SK-N-SH (cell line): ENCODE results near the gene PPM1F. TPM values are rescaled to one million over a fixed set of nuclear protein-coding genes. Genes with fewer than 3 reads are reported as not detected.
"Not testable (repeated sequence)": the region's sequence is repeated elsewhere in the genome, so short reads cannot be mapped to it uniquely, and the experiment has no call there.

Source experiments
- CTCF ChIA-PET: fragments of 300-600, 350-600 bp; formaldehyde crosslinking; extraction: SDS; loops from one replicate; lab custom pipeline; 2021; lab: Yijun Ruan, JAX
- POLR2A ChIA-PET: fragments of 350-600 bp; sonication (Branson Sonifier 250); formaldehyde crosslinking; extraction: SDS; loops from one replicate; lab custom pipeline; 2020; ENCODE audit warnings: antibody characterized with exemption, inconsistent platforms; lab: Yijun Ruan, JAX
- DNase-seq: peaks from one replicate; pipeline ENCODE4 v3.0.0; 2012
- H2AFZ ChIP-seq: fragments of 200-600 bp; sonication (generic); 2 replicates; pipeline ENCODE4 v1.8.1; 2016; ENCODE audit warnings: antibody characterized with exemption, mild to moderate bottlenecking, low read depth
- H3F3A ChIP-seq: fragments of 200-600 bp; sonication (generic); replicated peaks from 2 replicates; pipeline ENCODE3; 2016; ENCODE audit warnings: antibody characterized with exemption, mild to moderate bottlenecking; ENCODE audit not compliant: insufficient read depth
- H3K27ac ChIP-seq, 2 experiments: fragments of 200-500 bp in 1 of 2; fragments of 200-600 bp in 1 of 2; sonication (Bioruptor generic) in 1 of 2; sonication (generic), shearing (Covaris generic) in 1 of 2; 2 replicates each; pipeline versions ENCODE4 v1.5.1 to v1.6.1; 2014 to 2016; ENCODE audit warnings: low read depth in 2 of 2, inconsistent platforms in 1 of 2, low read length in 1 of 2, mild to moderate bottlenecking in 1 of 2, mixed read lengths in 1 of 2
- H3K27me3 ChIP-seq: fragments of 200-600 bp; sonication (generic), shearing (Covaris generic); 2 replicates; pipeline ENCODE4 v1.6.1; 2016; ENCODE audit warnings: mixed run types; ENCODE audit not compliant: insufficient read depth
- H3K36me3 ChIP-seq, 2 experiments: fragments of 200-500 bp in 1 of 2; fragments of 200-600 bp in 1 of 2; sonication (Bioruptor generic) in 1 of 2; sonication (generic) in 1 of 2; replicated peaks in 1 of 2; 2 replicates each; pipeline versions ENCODE3 to v1.5.1; 2014 to 2016; ENCODE audit warnings: low read length in 1 of 2, mild to moderate bottlenecking in 1 of 2; ENCODE audit not compliant: insufficient read depth in 2 of 2, control insufficient read depth in 1 of 2
- H3K4me1 ChIP-seq, 2 experiments: fragments of 200-500 bp in 1 of 2; fragments of 200-600 bp in 1 of 2; sonication (Bioruptor generic) in 1 of 2; sonication (generic), shearing (Covaris generic) in 1 of 2; 2 replicates each; pipeline versions ENCODE4 v1.5.1 to v1.6.1; 2014 to 2016; ENCODE audit warnings: low read depth in 1 of 2, low read length in 1 of 2, mixed run types in 1 of 2; ENCODE audit not compliant: insufficient read depth in 2 of 2, control insufficient read depth in 1 of 2
- H3K4me2 ChIP-seq: fragments of 200-600 bp; sonication (generic), shearing (Covaris generic); 2 replicates; pipeline ENCODE4 v1.6.1; 2017; ENCODE audit warnings: mixed run types
- H3K4me3 ChIP-seq, 2 experiments: fragments of 200-500 bp in 1 of 2; fragments of 200-600 bp in 1 of 2; sonication (Bioruptor generic) in 1 of 2; sonication (generic), shearing (Covaris generic) in 1 of 2; 2 replicates each; pipeline versions ENCODE4 v1.5.1 to v1.8.1; 2014 to 2016; ENCODE audit warnings: low read depth in 2 of 2, inconsistent platforms in 1 of 2, low read length in 1 of 2, mild to moderate bottlenecking in 1 of 2, mixed read lengths in 1 of 2, moderate library complexity in 1 of 2
- H3K79me2 ChIP-seq: fragments of 200-600 bp; sonication (generic); 2 replicates; pipeline ENCODE4 v1.8.1; 2017; ENCODE audit warnings: mild to moderate bottlenecking; ENCODE audit not compliant: insufficient read depth
- H3K9ac ChIP-seq: fragments of 200-600 bp; sonication (generic); 2 replicates; pipeline ENCODE4 v1.6.1; 2017; ENCODE audit warnings: mixed run types
- H3K9me2 ChIP-seq: fragments of 200-600 bp; sonication (generic); 2 replicates; pipeline ENCODE4 v1.6.1; 2017; ENCODE audit warnings: mixed run types
- H3K9me3 ChIP-seq: fragments of 200-600 bp; sonication (generic); 2 replicates; pipeline ENCODE4 v1.6.1; 2017; ENCODE audit warnings: mixed run types, mild to moderate bottlenecking, moderate library complexity
- H4K20me1 ChIP-seq: fragments of 200-600 bp; sonication (generic); 2 replicates; pipeline ENCODE4 v1.6.1; 2017; ENCODE audit warnings: mild to moderate bottlenecking, mixed run types; ENCODE audit not compliant: insufficient read depth
- CHD2 ChIP-seq: fragments of 150-350 bp; IDR thresholded peaks from 2 replicates; pipeline ENCODE4 v1.6.1; 2018; ENCODE audit warnings: low read length; ENCODE audit not compliant: partially characterized antibody
- MAX ChIP-seq: IDR thresholded peaks from 2 replicates; pipeline ENCODE4 v1.4.0; 2012; ENCODE audit warnings: low read depth
- MEF2A ChIP-seq: IDR thresholded peaks from 2 replicates; pipeline ENCODE4 v1.4.0; 2012; ENCODE audit warnings: low read depth, borderline replicate concordance
- MXI1 ChIP-seq: IDR thresholded peaks from 2 replicates; pipeline ENCODE4 v1.6.1; 2012; ENCODE audit warnings: mild to moderate bottlenecking, low read depth, low read length, improper control_type of control experiment
- NRF1 ChIP-seq: IDR thresholded peaks from 2 replicates; pipeline ENCODE4 v1.6.1; 2012; ENCODE audit warnings: low read depth, mild to moderate bottlenecking, low read length
- SIN3A ChIP-seq: IDR thresholded peaks from 2 replicates; pipeline ENCODE4 v1.6.1; 2012; ENCODE audit warnings: low read depth, mild to moderate bottlenecking, low read length, moderate library complexity, borderline replicate concordance
- TEAD4 ChIP-seq: IDR thresholded peaks from 2 replicates; pipeline ENCODE4 v1.4.0; 2012; ENCODE audit warnings: mild to moderate bottlenecking, borderline replicate concordance; ENCODE audit not compliant: insufficient read depth
- ZBTB33 ChIP-seq: IDR thresholded peaks from 2 replicates; pipeline ENCODE4 v1.4.0; 2012; ENCODE audit warnings: low read depth, borderline replicate concordance
- WGBS: methylation state at CpG from one replicate; pipeline ENCODE4 v1.1.6; 2017; ENCODE audit warnings: low lambda C conversion rate; 5-methylcytosine and 5-hydroxymethylcytosine counted together
- polyA plus RNA-seq, 3 experiments: library from polyadenylated mRNA; depleted of rRNA; stranded (reverse); fragments of >200 nt; gene quantifications; 2 replicates each; pipeline ENCODE4 v1.2.3, GENCODE V29; 2012

Gene PPM1F
- polyA plus RNA-seq, 1 of the 3 experiments (the other 2 are of a cell fraction): 29.6 TPM

DNA sequence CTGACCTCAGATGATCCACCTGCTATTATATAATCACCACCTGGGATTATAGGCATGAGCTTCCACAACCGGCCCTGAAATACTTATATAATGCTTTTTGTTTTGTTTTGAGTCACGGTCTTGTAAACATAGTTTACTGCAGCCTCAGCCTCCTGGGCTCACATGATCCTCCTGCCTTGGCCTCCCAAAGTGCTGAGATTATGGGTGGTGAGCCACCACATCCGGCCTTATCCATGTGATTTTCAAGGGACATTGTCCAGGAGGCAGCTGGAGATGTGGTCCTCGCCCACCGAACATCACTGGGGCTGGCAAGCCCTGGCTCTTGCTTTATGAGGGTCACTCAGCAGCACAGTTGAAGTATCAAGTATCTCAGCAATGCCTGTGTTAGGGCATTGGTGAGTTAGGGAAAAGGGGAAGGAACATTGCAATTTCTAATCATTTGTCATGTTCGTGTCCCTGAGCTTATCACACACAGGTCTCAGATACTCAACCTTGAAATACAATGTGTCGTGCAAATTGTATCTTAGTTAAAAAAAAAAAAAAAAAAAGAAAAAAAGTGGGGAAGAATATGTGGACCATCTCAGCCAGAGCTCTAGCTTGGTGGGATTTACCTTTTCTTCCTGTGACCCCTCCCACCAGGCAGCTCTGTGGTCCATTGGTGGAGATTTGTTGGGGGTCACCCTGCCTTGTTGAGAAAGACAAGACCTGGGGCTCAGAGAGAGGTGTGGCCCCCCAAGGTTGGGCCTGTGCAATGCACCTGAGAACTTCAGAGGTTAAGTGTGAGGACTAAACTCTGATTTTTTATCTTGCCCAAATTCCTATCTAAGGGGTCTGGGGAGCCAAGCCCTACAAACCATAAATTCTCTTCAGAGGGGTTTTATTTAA is 44.8 kb downstream of the PPM1F start:
- Histone ChIP-seq H3K27ac (no peak overlapping the region), H3K27me3 (no peaks in the 10 kb centered on the region), H3K36me3 (no peaks in the 10 kb centered on the region), H4K20me1 (no peaks in the 10 kb centered on the region), H3K79me2 (no peaks in the 10 kb centered on the region), H3K4me3 (no peak overlapping the region), H2AFZ (no peak overlapping the region), H3K9ac (no peak overlapping the region), H3K9me3 (no peaks in the 10 kb centered on the region)
- CTCF ChIA-PET: interaction anchor here (0.9 to 2.7 kb wide), 4 partner anchors 11 to 65 kb away, joined by 3 to 13 read pairs (median 4); no protein-coding TSS in a partner anchor
- DNase-seq: no peak
- POLR2A ChIA-PET: interaction anchor here (0.5 kb wide), 1 partner anchor 14 kb away, joined by 3 read pairs; no protein-coding TSS in a partner anchor
- WGBS: 86% methylated on average over 7 of the region's 7 CpGs
- TF ChIP-seq ZBTB33 (no peak), MAX (no peak), MXI1 (no peak), CHD2 (no peak), TEAD4 (no peak), SIN3A (no peak), NRF1 (no peak), MEF2A (no peak)
- TF ChIP-seq, all 33 proteins: peak for 0
- Histone ChIP-seq H3F3A (no peaks in the 10 kb centered on the region), H3K4me1 (no peaks in the 10 kb centered on the region), H3K4me2 (no peak overlapping the region), H3K9me2 (no peaks in the 10 kb centered on the region)

- H3K36me3 ChIP-seq, H3K4me2 ChIP-seq, H4K20me1 ChIP-seq, H3K27me3 ChIP-seq, H2AFZ ChIP-seq, H3K9me2 ChIP-seq, DNase-seq, H3K79me2 ChIP-seq, H3K27ac ChIP-seq, H3K4me3 ChIP-seq, H3K9ac ChIP-seq, POLR2A ChIA-PET, H3K9me3 ChIP-seq, H3F3A ChIP-seq, H3K4me1 ChIP-seq: not testable (repeated sequence)
- CTCF ChIA-PET: interaction anchor here (1.4 to 1.5 kb wide), 2 partner anchors 17 to 33 kb away, joined by 3 to 4 read pairs; no protein-coding TSS in a partner anchor
- 95% methylated on average over 11 of the region's 11 CpGs for WGBS
Observed at GRCh38 chr22:21905234-21905633, 47.4 kb downstream of the PPM1F start.
